Loucy (cell line): Measurements from ENCODE around the gene BCAS3.

ENCODE experiments used
- CTCF ChIP-seq: fragments of 200-600 bp; sonication (generic); conservative IDR thresholded peaks from 2 replicates; pipeline ENCODE4 v1.5.1; 2014; ENCODE audit warnings: mild to moderate bottlenecking, antibody characterized with exemption, low read length
- EZH2phosphoT487 ChIP-seq: fragments of 200-600 bp; IDR thresholded peaks from 2 replicates; pipeline ENCODE4 v1.6.1; 2018; ENCODE audit warnings: antibody characterized with exemption, mild to moderate bottlenecking, moderate library complexity, borderline replicate concordance

GRCh38 chr17:61223725-61224124 lies 546.1 kb downstream of the BCAS3 start:
- TF ChIP-seq CTCF (no peak), EZH2phosphoT487 (no peak)
